Measurements from ENCODE around the gene SLC16A6.
A peak's percentile ranks its signal among the peaks of the same experiment; 100 is the strongest.

The SLC16A6 gene

GRCh38 chr17:68263101-68263681 is 27.7 kb downstream of the SLC16A6 start:
- TF ChIP-seq, protein P1, sequence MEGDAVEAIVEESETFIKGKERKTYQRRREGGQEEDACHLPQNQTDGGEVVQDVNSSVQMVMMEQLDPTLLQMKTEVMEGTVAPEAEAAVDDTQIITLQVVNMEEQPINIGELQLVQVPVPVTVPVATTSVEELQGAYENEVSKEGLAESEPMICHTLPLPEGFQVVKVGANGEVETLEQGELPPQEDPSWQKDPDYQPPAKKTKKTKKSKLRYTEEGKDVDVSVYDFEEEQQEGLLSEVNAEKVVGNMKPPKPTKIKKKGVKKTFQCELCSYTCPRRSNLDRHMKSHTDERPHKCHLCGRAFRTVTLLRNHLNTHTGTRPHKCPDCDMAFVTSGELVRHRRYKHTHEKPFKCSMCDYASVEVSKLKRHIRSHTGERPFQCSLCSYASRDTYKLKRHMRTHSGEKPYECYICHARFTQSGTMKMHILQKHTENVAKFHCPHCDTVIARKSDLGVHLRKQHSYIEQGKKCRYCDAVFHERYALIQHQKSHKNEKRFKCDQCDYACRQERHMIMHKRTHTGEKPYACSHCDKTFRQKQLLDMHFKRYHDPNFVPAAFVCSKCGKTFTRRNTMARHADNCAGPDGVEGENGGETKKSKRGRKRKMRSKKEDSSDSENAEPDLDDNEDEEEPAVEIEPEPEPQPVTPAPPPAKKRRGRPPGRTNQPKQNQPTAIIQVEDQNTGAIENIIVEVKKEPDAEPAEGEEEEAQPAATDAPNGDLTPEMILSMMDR (IDR thresholded peaks at IDR 0.05): peak; percentile 28; the same call in 1 of the 2 replicates

DNA sequence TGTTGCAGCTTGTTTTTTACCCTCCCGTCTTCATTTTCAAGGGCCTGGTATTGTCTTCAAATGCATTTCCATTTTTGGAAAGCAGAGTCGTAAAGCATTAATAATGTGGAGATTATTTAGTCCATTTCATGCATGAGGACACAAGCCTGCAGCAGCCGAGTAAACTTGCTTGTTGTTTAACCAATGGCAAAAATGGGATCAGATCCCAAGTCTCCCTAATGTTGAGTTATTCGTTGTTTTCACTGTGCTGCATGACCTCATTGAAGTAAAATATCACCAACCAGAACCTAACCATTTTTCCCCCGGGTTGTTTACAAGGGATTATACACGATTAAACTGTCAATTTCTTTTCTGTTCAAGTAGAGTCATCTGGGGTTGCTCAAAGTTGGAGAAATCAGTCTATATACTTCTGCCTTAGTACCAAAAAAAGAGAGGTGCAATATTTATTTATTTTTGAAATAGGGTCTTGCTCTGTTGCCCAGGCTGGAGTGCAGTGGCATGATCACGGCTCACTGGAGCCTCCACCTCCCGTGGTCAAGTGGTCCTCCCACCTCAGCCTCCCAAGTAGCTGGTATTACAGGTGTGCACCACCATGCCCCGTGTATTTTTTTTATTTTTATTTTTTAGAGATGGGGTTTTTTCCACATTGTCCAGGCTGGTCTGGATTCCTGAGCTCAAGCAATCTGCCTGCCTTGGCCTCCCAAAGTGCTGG is 30.7 kb downstream of the SLC16A6 start:
- TF ChIP-seq, protein P1 (IDR thresholded peaks at IDR 0.05): no peak

DNA sequence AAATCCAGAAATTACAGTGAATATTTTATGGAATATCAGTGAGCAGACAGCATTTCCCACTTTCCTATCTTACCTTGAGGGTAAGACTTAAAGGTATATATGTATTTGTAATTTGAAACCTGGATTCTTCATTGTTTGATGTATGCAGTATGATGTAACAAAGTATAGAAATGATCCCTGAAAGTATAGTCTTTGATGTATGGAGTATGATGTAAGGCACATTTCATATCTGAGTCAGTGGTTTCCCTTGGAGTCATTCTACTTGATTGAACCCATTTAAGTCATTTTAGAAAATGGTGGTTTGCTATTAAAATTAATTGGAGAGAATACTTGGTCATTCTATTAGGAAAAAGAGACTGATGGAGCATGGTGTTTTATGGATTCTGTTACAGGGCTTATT is 33.0 kb downstream of the SLC16A6 start:
- TF ChIP-seq, protein P1 (IDR thresholded peaks at IDR 0.05): no peak

DNA sequence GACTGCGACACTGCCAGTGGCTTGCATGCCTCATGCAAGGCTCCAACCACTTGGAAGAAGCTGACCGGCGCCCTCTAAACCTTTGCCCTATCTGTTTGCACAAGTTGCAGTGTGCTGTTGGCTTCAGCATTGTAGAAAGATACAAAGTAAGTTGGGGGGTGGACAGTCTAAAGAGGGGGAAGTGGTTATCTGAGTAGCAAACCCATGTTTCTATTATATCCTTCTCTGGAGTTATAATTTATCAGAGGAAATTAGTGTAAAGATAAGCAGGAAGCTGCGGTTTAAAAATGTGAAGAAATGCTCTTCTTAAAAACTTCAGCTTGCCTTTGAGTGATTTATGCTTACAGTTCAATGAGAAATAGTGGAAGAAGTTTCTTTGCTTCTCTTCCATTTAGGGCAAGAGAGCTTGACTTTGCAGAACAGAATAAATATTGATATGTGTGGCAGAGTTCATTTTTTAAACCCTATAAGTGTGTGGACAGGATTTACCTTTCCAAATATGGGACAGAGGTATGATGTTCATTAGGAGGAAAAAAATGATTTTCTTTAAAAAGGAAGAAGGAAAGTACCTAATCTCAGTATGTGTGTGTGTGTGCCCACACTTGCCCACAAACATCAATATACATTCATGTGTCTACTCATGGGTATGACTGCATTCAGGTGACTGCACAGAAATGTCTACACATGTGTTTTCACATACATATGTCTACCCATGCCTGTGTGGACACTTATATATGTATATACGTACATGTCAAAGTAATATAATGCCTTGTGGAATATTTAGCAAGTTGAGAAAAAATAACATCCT is 35.0 kb downstream of the SLC16A6 start:
- TF ChIP-seq, protein P1 (IDR thresholded peaks at IDR 0.05): no peak

GRCh38 chr17:68255151-68255550 is 35.8 kb downstream of the SLC16A6 start:
- TF ChIP-seq, protein P1 (IDR thresholded peaks at IDR 0.05): no peak

DNA sequence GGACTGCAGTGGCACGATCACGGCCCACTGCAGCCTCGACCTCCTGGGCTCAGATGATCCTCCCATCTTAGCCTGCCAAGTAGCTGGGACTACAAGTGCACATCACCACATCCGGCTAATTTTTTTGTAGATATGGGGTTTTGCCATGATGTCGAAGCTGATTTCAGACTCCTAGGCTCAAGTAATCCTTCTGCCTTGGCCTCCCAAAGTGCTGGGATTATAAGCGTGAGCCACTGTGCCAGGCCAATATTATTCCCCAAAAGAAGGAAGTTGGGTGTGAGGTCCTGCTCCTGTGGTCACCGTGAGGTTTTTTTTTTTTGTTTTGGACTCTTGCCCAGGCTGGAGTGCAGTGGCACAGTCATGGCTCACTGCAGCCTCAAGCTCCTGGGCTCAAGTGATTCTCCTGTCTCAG is 41.6 kb downstream of the SLC16A6 start:
- TF ChIP-seq, protein P1 (IDR thresholded peaks at IDR 0.05): no peak

- TF ChIP-seq, protein P1 (IDR thresholded peaks at IDR 0.05): no peak
Measured at GRCh38 chr17:68248891-68249290, 42.0 kb downstream of the SLC16A6 start.

All from LNCAP (cell line).